ENCODE results near the gene MEP1A.
"Not testable (repeated sequence)": the region's sequence is repeated elsewhere in the genome, so short reads cannot be mapped to it uniquely, and the experiment has no call there.

Gene MEP1A

GRCh38 chr6:46834257-46834916, 41.2 kb downstream of the MEP1A start:
- DNase-seq = not testable (repeated sequence)

- DNase-seq = not testable (repeated sequence)
Measured at GRCh38 chr6:46834991-46835390, 41.8 kb downstream of the MEP1A start.

GRCh38 chr6:46838033-46838432, 44.8 kb downstream of the MEP1A start:
- DNase-seq = no peak

GRCh38 chr6:46842252-46842846, 49.2 kb downstream of the MEP1A start:
- not testable (repeated sequence) for DNase-seq

- DNase-seq = no peak
Measured at GRCh38 chr6:46845126-46845525, 51.9 kb downstream of the MEP1A start.

GRCh38 chr6:46848684-46849360, 55.6 kb downstream of the MEP1A start:
- no peak for DNase-seq

GRCh38 chr6:46849361-46849690, 56.1 kb downstream of the MEP1A start:
- DNase-seq = no peak

- DNase-seq = no peak
Measured at GRCh38 chr6:46850792-46851191, 57.6 kb downstream of the MEP1A start.

GRCh38 chr6:46851576-46851975, 58.4 kb downstream of the MEP1A start:
- not testable (repeated sequence) for DNase-seq

GRCh38 chr6:46855966-46856365, 62.8 kb downstream of the MEP1A start:
- not testable (repeated sequence) for DNase-seq

GRCh38 chr6:46862381-46862780, 69.2 kb downstream of the MEP1A start:
- no peak for DNase-seq

GRCh38 chr6:46863791-46864190, 70.6 kb downstream of the MEP1A start:
- no peak for DNase-seq

GRCh38 chr6:46865221-46865620, 72.0 kb downstream of the MEP1A start:
- no peak for DNase-seq

GRCh38 chr6:46867411-46867810, 74.2 kb downstream of the MEP1A start:
- no peak for DNase-seq

- DNase-seq = peak; percentile 9
Measured at GRCh38 chr6:46876126-46876525, 82.9 kb downstream of the MEP1A start.

GRCh38 chr6:46879003-46879402, 85.8 kb downstream of the MEP1A start:
- DNase-seq = no peak

GRCh38 chr6:46882645-46883044, 89.5 kb downstream of the MEP1A start:
- peak; percentile 52 for DNase-seq

- DNase-seq = no peak
Measured at GRCh38 chr6:46888031-46888430, 94.8 kb downstream of the MEP1A start.

- DNase-seq = no peak
Measured at GRCh38 chr6:46888578-46888977, 95.4 kb downstream of the MEP1A start.

Measured in DMS79 (cell line).